ENCODE data around the gene PAFAH2.

The PAFAH2 gene

DNA sequence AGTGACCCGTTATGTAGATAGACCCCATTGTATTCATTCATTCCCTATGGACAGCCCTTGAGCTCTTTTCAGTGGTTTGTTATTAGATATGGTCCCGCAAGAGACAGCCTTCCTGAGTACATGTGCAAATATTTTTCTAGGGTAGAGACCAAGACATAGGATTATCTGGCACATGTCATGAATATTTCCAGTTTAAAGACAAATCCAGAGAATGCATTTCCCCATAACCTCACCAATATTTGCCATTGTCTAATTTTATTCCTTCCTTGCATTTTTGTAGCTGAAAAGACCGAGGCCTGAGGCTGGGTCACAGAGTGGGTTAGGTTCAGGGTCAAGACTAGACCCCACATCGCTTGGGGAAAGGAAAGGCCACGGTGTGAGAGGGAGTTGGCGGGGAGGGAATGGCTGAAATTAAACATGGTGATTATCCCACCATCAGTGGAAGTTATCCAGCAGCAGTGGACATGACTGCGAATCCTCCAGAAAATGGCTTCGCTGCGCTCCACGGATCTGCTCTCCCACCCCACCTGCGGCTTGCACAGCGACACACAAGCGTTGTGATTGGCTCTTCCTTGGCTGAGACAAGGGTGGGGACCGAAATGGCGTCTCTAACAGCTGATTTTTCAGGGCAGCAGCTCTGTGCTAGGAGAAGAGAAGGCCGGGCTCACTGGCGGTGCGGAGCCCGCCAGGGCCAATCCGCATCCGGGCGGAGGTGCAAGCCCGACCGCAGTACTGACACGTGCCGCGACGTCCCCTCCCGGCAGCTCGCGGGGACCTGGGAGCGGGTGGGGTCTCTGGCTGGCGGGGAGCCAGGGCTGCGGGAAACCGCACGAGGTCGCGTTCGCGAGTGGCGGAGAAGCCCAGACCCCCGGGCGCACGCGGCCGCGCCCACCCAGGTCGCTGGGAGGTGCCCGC lies 75.5 kb downstream of the PAFAH2 start:
- Histone ChIP-seq H3K4me1 (ENCODE audit: insufficient read depth, low read length) (peaks cover 15% of the 10 kb centered on the region), H3K27ac (ENCODE audit: low read depth, low read length) (no peak overlapping the region), H3K9me3 (ENCODE audit: low read length) (no peaks in the 10 kb centered on the region), H3K36me3 (ENCODE audit: insufficient read depth, low read length) (no peaks in the 10 kb centered on the region), H3K4me3 (ENCODE audit: low read depth in 1 of 2, low read length in 2 of 2) (peak overlapping the region; percentile 49 to 55), H3K9ac (ENCODE audit: low read length) (no peak overlapping the region), H3K27me3 (ENCODE audit: control insufficient read depth in 1 of 2, insufficient read depth in 2 of 2, low read length in 2 of 2) (peaks cover 5 to 10% of the 10 kb centered on the region in 2 donors)

DNA sequence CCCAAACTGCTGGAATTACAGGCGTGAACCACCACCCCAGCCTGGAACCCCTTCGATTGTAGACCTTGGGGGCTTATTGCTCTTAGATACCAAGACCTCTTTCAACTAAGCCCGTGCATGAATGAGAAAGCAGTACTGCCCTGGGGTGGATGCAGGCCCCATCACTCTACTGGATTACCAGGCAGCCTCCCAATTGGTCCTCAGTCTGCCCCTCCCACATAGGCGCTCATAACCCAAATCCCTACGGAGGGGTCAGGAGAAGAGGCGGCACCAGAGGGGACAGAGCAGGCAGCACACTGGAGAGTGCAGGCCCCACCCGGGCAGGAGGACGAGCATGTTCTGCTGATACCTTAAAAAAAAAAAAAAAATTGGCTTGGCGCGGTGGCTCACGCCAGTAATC lies 79.2 kb downstream of the PAFAH2 start:
- peaks cover 15% of the 10 kb centered on the region for H3K4me1 ChIP-seq (ENCODE audit: insufficient read depth, low read length)
- no peaks in the 10 kb centered on the region for H3K36me3 ChIP-seq (ENCODE audit: insufficient read depth, low read length)
- no peak overlapping the region for H3K27ac ChIP-seq (ENCODE audit: low read depth, low read length)
- peaks cover 2 to 5% of the 10 kb centered on the region in 2 donors for H3K27me3 ChIP-seq (ENCODE audit: control insufficient read depth in 1 of 2, insufficient read depth in 2 of 2, low read length in 2 of 2)
- no peak overlapping the region for H3K4me3 ChIP-seq (ENCODE audit: low read depth in 1 of 2, low read length in 2 of 2)
- no peak overlapping the region for H3K9ac ChIP-seq (ENCODE audit: low read length)
- no peaks in the 10 kb centered on the region for H3K9me3 ChIP-seq (ENCODE audit: low read length)

- H3K9ac ChIP-seq (ENCODE audit: low read length), result no peak overlapping the region
- peaks cover 12% of the 10 kb centered on the region for H3K4me1 ChIP-seq (ENCODE audit: insufficient read depth, low read length)
- H3K9me3 ChIP-seq (ENCODE audit: low read length), result no peaks in the 10 kb centered on the region
- peaks cover 0 to 5% of the 10 kb centered on the region in 2 donors for H3K27me3 ChIP-seq (ENCODE audit: control insufficient read depth in 1 of 2, insufficient read depth in 2 of 2, low read length in 2 of 2)
- no peak overlapping the region for H3K27ac ChIP-seq (ENCODE audit: low read depth, low read length)
- no peaks in the 10 kb centered on the region for H3K36me3 ChIP-seq (ENCODE audit: insufficient read depth, low read length)
- H3K4me3 ChIP-seq (ENCODE audit: low read depth in 1 of 2, low read length in 2 of 2), result no peak overlapping the region
Measured at GRCh38 chr1:25917996-25918395, 79.9 kb downstream of the PAFAH2 start.

GRCh38 chr1:25916460-25916859 lies 81.4 kb downstream of the PAFAH2 start:
- Histone ChIP-seq H3K36me3 (ENCODE audit: insufficient read depth, low read length) (no peaks in the 10 kb centered on the region), H3K9ac (ENCODE audit: low read length) (no peak overlapping the region), H3K9me3 (ENCODE audit: low read length) (no peaks in the 10 kb centered on the region), H3K4me1 (ENCODE audit: insufficient read depth, low read length) (no peaks in the 10 kb centered on the region), H3K27ac (ENCODE audit: low read depth, low read length) (no peak overlapping the region), H3K4me3 (ENCODE audit: low read depth in 1 of 2, low read length in 2 of 2) (no peak overlapping the region), H3K27me3 (ENCODE audit: control insufficient read depth in 1 of 2, insufficient read depth in 2 of 2, low read length in 2 of 2) (no peaks in the 10 kb centered on the region)

DNA sequence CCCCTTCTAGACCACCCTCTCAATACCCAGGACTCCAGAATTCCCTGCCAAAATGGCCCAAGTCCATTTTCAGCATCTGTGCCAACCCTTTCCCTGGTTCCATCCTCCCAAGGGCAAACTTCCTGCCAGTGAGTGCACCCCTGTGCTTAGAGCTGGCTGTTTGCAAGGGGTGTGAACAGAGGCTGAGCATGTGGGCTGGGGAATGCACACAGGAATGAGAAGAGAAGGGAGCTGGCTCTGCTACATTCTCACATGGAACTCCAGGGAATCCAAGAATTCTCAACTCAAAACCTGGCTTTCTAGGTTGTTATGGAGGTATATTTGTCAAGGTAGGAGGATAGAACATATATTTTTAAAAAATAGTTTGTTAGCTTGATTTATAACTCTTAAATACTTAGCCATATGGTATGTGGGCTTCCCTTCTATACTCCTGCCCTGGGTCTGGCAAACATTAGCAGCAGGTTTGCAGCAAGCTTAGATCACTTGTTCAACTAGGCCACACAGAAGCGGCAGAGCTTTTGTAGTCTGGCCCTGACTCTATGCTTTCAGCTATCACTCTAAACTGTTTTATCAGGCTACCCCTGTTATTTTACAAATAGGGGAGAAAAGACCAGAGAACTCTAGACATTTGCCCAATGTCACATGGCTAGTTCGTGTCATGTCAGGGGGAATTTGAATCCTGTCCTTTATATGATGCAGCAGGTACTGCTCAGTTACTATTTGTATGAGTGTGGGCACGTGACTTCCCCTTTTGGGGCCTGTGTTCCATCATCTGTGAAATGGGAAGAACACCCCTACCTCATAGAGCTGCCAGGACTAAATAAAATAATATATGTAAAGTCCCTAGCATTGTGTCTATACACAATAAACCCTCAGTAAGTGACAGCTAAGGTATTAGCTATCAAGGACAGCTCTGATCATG lies 83.5 kb downstream of the PAFAH2 start:
- Histone ChIP-seq H3K27me3 (ENCODE audit: control insufficient read depth in 1 of 2, insufficient read depth in 2 of 2, low read length in 2 of 2) (no peaks in the 10 kb centered on the region), H3K9ac (ENCODE audit: low read length) (no peak overlapping the region), H3K27ac (ENCODE audit: low read depth, low read length) (no peak overlapping the region), H3K4me1 (ENCODE audit: insufficient read depth, low read length) (no peaks in the 10 kb centered on the region), H3K36me3 (ENCODE audit: insufficient read depth, low read length) (no peaks in the 10 kb centered on the region), H3K9me3 (ENCODE audit: low read length) (no peaks in the 10 kb centered on the region), H3K4me3 (ENCODE audit: low read depth in 1 of 2, low read length in 2 of 2) (no peak overlapping the region)

- H3K27me3 ChIP-seq (ENCODE audit: control insufficient read depth in 1 of 2, insufficient read depth in 2 of 2, low read length in 2 of 2), result no peaks in the 10 kb centered on the region
- H3K36me3 ChIP-seq (ENCODE audit: insufficient read depth, low read length), result no peaks in the 10 kb centered on the region
- no peak overlapping the region for H3K27ac ChIP-seq (ENCODE audit: low read depth, low read length)
- no peaks in the 10 kb centered on the region for H3K9me3 ChIP-seq (ENCODE audit: low read length)
- H3K4me3 ChIP-seq (ENCODE audit: low read depth in 1 of 2, low read length in 2 of 2), result no peak overlapping the region
- H3K9ac ChIP-seq (ENCODE audit: low read length), result no peak overlapping the region
- H3K4me1 ChIP-seq (ENCODE audit: insufficient read depth, low read length), result no peaks in the 10 kb centered on the region
Measured at GRCh38 chr1:25913206-25913605, 84.7 kb downstream of the PAFAH2 start.

GRCh38 chr1:25912076-25912831 lies 85.6 kb downstream of the PAFAH2 start:
- Histone ChIP-seq H3K27ac (ENCODE audit: low read depth, low read length) (no peak overlapping the region), H3K4me3 (ENCODE audit: low read depth in 1 of 2, low read length in 2 of 2) (no peak overlapping the region), H3K36me3 (ENCODE audit: insufficient read depth, low read length) (no peaks in the 10 kb centered on the region), H3K27me3 (ENCODE audit: control insufficient read depth in 1 of 2, insufficient read depth in 2 of 2, low read length in 2 of 2) (no peaks in the 10 kb centered on the region), H3K9ac (ENCODE audit: low read length) (no peak overlapping the region), H3K9me3 (ENCODE audit: low read length) (no peaks in the 10 kb centered on the region), H3K4me1 (ENCODE audit: insufficient read depth, low read length) (no peaks in the 10 kb centered on the region)

DNA sequence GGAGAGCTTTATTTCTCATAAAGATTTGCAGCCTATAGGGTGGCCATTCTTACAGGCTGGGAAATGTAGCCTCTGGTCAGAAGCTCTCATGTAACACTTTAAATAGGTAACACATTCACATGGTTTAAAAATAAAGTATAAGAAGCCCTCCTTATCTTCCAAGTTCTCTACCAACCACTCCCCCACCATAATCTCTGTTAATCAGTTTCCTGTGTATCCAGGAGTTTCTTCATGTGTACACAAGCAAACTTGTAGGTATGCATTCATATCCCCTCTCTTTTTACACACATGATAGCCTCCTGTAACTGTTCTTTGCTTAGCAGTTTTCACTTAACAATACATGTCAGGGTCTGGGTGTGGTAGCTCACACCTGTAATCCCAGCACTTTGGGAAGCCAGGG lies 86.7 kb downstream of the PAFAH2 start:
- no peaks in the 10 kb centered on the region for H3K36me3 ChIP-seq (ENCODE audit: insufficient read depth, low read length)
- peaks cover 5% of the 10 kb centered on the region for H3K4me1 ChIP-seq (ENCODE audit: insufficient read depth, low read length)

More for the DNA sequence above, 86.7 kb downstream of the PAFAH2 start:
- H3K27ac ChIP-seq (ENCODE audit: low read depth, low read length), result no peak overlapping the region
- no peak overlapping the region for H3K4me3 ChIP-seq (ENCODE audit: low read depth in 1 of 2, low read length in 2 of 2)
- no peaks in the 10 kb centered on the region for H3K27me3 ChIP-seq (ENCODE audit: control insufficient read depth in 1 of 2, insufficient read depth in 2 of 2, low read length in 2 of 2)
- no peaks in the 10 kb centered on the region for H3K9me3 ChIP-seq (ENCODE audit: low read length)
- H3K9ac ChIP-seq (ENCODE audit: low read length), result no peak overlapping the region
